Vagina (tissue), 2 donors: ENCODE results near the gene KRTAP10-6. TPM values are rescaled to one million over a fixed set of nuclear protein-coding genes. Genes with fewer than 3 reads are reported as not detected.
"Not testable (repeated sequence)": the region's sequence is repeated elsewhere in the genome, so short reads cannot be mapped to it uniquely, and the experiment has no call there.

ENCODE experiments used
- DNase-seq, 2 donors: peaks; one replicate each; pipeline ENCODE4 v3.0.0-alpha.2; 2017; ENCODE audit errors: extremely low spot score in 2 of 2
- H3K27ac ChIP-seq: fragments of 200-600 bp; sonication (generic); one replicate; pipeline ENCODE4 v1.5.1; 2019
- H3K27me3 ChIP-seq: fragments of 200-600 bp; sonication (generic); one replicate; pipeline ENCODE4 v1.5.1; 2019
- H3K36me3 ChIP-seq, 2 donors: fragments of 200-600 bp; sonication (generic); one replicate each; pipeline ENCODE4 v1.5.1; 2017 to 2019
- H3K4me1 ChIP-seq: fragments of 200-600 bp; sonication (generic); one replicate; pipeline ENCODE4 v1.5.1; 2019
- H3K4me3 ChIP-seq, 2 donors: fragments of 200-600 bp; sonication (generic); 1 replicate in 1 of 2; 2 replicates in 1 of 2; pipeline ENCODE4 v1.5.1; 2016 to 2019
- H3K9me3 ChIP-seq: fragments of 200-600 bp; sonication (generic); one replicate; pipeline ENCODE4 v1.5.1; 2019
- POLR2A ChIP-seq, 2 donors: fragments of 450-650 bp; IDR thresholded peaks; one replicate each; pipeline ENCODE4 v1.6.1; 2017; ENCODE audit warnings: antibody characterized with exemption in 2 of 2, mild to moderate bottlenecking in 2 of 2, moderate library complexity in 2 of 2
- POLR2AphosphoS5 ChIP-seq, 2 donors: sonication (generic); formaldehyde crosslinking; IDR thresholded peaks; one replicate each; pipeline ENCODE4 v1.9.0; 2017; ENCODE audit warnings: antibody characterized with exemption in 2 of 2, mild to moderate bottlenecking in 2 of 2, low read depth in 1 of 2; ENCODE audit not compliant: insufficient read depth in 1 of 2
- intact Hi-C: fragments of 100-400 bp; cut with DNase I; formaldehyde crosslinking; loops from one replicate; pipeline ENCODE4 v1.15.1; 2023
- total RNA-seq: library from RNA; depleted of rRNA; stranded (reverse); fragments of >200 nt; gene quantifications from one replicate; pipeline ENCODE4 v1.2.3, GENCODE V29; 2016
- TF ChIP-seq, protein P1 (sequence below), 3 experiments: fragments of 450-650 bp in 2 of 3; fragments of 200-600 bp in 1 of 3; sonication (generic) in 1 of 3; IDR thresholded peaks; one replicate each; pipeline ENCODE4 v1.5.1; 2017 to 2019; ENCODE audit warnings: antibody characterized with exemption in 3 of 3, mild to moderate bottlenecking in 2 of 3, moderate library complexity in 2 of 3

KRTAP10-6 gene
- total RNA-seq, 1 donor from 2014 or later: not detected

DNA sequence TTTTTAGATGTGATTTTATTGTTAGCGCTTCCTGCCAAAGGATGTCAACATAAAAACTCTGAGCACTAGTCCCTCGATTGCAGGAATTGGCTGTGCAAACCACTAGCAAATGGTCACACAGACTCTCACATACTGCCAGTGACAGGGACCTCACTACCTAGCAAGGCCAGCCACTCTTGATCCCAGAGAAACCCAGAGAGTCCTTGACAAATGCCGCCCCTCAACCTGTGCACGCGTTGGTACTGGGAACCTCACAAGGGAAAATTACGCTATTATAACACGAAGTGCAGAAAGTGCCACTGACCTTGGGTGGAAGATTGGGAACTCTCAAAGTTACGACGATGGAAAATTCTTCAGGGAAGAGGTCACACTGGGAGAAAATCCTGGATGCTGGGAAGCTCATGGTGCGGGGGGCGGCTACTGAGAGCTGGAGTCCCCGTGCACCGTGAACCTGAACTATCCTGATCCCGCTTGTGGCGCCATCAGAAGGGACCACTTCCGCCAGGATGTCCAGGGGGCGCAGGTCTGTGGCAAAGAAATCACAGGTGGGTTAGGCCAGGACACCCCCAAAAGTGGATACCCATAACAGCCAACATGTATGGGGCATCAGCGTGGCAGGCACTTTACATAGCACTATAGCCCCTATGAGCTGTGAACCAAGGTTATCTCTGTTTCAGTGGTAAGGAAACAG, 24.7 kb downstream of the KRTAP10-6 start:
- TF ChIP-seq POLR2A (IDR thresholded peaks at IDR 0.05) (no peak), POLR2AphosphoS5 (IDR thresholded peaks at IDR 0.05; ENCODE audit: insufficient read depth in 1 of 2, low read depth in 1 of 2) (no peak)
- TF ChIP-seq, protein P1, sequence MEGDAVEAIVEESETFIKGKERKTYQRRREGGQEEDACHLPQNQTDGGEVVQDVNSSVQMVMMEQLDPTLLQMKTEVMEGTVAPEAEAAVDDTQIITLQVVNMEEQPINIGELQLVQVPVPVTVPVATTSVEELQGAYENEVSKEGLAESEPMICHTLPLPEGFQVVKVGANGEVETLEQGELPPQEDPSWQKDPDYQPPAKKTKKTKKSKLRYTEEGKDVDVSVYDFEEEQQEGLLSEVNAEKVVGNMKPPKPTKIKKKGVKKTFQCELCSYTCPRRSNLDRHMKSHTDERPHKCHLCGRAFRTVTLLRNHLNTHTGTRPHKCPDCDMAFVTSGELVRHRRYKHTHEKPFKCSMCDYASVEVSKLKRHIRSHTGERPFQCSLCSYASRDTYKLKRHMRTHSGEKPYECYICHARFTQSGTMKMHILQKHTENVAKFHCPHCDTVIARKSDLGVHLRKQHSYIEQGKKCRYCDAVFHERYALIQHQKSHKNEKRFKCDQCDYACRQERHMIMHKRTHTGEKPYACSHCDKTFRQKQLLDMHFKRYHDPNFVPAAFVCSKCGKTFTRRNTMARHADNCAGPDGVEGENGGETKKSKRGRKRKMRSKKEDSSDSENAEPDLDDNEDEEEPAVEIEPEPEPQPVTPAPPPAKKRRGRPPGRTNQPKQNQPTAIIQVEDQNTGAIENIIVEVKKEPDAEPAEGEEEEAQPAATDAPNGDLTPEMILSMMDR (IDR thresholded peaks at IDR 0.05): no peak
- no peaks in the 10 kb centered on the region for H3K27me3 ChIP-seq
- DNase-seq: peak; percentile 61 to 62
- no peak overlapping the region for H3K27ac ChIP-seq
- no peaks in the 10 kb centered on the region for H3K36me3 ChIP-seq
- H3K9me3 ChIP-seq: no peaks in the 10 kb centered on the region
- intact Hi-C loops: no loop called here
- no peak overlapping the region for H3K4me3 ChIP-seq
- H3K4me1 ChIP-seq: no peaks in the 10 kb centered on the region

DNA sequence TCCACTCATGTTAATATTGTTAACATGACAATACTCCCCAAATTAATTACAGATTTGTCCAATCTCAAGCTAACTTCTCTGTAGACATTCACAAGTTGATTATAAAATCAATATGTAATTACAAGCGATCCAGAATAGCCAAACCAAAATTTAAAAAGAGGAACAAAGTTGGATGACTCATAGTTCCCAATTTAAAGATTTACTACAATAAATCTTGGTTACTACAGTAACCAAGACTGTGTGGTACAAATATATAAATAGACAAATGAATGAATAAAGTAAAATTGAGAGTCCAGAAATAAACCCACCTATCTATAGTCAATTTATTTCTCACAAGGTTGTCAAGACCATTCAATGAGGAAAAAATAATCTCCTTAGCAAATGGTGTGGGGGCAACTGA, 25.9 kb downstream of the KRTAP10-6 start:
- H3K36me3 ChIP-seq: no peaks in the 10 kb centered on the region
- H3K4me1 ChIP-seq: no peaks in the 10 kb centered on the region
- no peak for DNase-seq
- TF ChIP-seq POLR2A (IDR thresholded peaks at IDR 0.05): no peak
- no peak overlapping the region for H3K4me3 ChIP-seq
- no peak overlapping the region for H3K27ac ChIP-seq
- no peaks in the 10 kb centered on the region for H3K27me3 ChIP-seq
- no peaks in the 10 kb centered on the region for H3K9me3 ChIP-seq
- intact Hi-C loops: no loop called here

DNA sequence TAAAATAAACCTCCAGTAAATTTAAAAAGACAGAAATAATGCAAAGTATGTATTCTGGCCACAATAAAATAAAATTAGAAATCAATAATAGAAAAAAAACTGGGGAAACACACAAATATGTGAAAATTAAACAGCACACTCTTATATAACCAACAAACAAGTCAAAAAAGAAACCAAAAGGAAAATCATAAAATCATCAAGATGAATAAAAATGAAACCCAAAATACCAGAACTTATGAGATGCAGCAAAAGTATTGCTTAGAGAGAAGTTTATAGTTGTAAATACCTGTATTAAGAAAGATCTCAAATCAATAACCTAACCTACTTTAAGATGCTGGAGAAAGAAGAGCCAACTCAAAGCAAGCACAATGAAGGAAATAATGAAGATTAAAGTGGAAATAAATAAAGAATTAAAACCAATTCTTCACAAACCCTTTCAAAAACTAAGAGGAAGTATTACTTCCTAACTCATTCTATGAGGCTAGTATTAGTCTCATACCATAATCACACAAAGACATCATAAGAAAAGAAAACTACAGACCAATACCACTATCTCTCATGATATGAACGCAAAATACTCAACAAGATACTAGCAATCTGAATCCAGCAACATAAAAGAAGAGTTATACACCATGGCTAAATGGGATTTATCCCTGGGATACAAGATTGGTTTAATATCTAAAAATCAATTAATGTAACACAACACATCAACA, 27.3 kb downstream of the KRTAP10-6 start:
- Histone ChIP-seq H3K36me3 (no peaks in the 10 kb centered on the region), H3K27ac (no peak overlapping the region), H3K4me1 (no peaks in the 10 kb centered on the region), H3K27me3 (no peaks in the 10 kb centered on the region), H3K9me3 (no peaks in the 10 kb centered on the region), H3K4me3 (no peak overlapping the region)
- DNase-seq: no peak
- intact Hi-C loops: no loop called here
- TF ChIP-seq POLR2AphosphoS5 (IDR thresholded peaks at IDR 0.05; ENCODE audit: insufficient read depth in 1 of 2, low read depth in 1 of 2) (no peak), POLR2A (IDR thresholded peaks at IDR 0.05) (no peak)
- TF ChIP-seq, protein P1 (IDR thresholded peaks at IDR 0.05): no peak

DNA sequence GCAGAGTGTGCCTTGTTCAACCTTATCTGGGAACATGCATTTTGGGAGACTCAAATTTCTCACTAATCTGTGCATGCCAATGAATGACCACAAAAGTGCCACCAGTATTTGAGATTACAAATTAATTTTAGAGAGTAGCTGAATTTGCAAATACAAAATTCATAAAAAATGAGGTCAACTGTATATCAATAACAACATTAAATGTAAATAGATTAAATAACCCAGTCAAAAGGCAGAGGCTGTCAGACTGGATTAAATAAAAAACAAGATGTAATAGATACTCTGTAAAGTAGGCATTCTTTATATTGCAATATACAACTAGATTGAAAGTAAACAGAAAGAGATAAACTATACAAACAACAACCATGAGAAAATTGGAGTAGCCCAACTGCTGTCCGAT, 28.2 kb downstream of the KRTAP10-6 start:
- Histone ChIP-seq H3K36me3 (no peaks in the 10 kb centered on the region), H3K27ac (no peak overlapping the region), H3K4me3 (no peak overlapping the region), H3K9me3 (no peaks in the 10 kb centered on the region), H3K27me3 (no peaks in the 10 kb centered on the region), H3K4me1 (no peaks in the 10 kb centered on the region)
- intact Hi-C loops: no loop called here
- no peak for TF ChIP-seq POLR2AphosphoS5 (IDR thresholded peaks at IDR 0.05; ENCODE audit: insufficient read depth in 1 of 2, low read depth in 1 of 2)
- TF ChIP-seq POLR2A (IDR thresholded peaks at IDR 0.05): no peak
- TF ChIP-seq, protein P1 (IDR thresholded peaks at IDR 0.05): no peak
- no peak for DNase-seq

DNA sequence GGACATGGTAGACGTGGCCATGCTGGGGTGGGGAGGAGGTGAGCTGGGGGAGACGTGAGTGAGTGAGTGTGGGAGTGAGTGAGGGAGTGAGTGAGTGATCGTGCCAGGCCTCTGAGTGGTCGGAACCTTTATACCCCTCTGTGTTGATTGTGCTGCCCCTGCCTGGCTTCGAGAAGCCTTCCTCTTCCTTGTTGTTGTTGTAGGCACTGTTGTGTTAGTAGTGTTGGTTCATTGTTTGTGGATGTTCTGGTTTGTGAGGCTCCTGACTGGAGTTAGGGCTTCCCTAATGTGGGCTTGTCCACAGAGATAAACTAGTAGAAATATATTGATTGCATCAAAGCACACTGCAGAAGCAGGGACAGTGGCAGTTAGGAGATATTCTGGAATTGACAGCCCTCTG, 33.6 kb downstream of the KRTAP10-6 start, which contains the start of gene KRTAP10-3:
KRTAP10-3 (minus strand) TSS at position 101 of the 400 bp plus-strand sequence; CDS start at position 21, 80 bp downstream.
- no peak within 1 kb of the TSS for H3K4me3 ChIP-seq
- no peaks in the 10 kb centered on the region for H3K4me1 ChIP-seq
- H3K36me3 ChIP-seq: no peaks in the 10 kb centered on the region
- intact Hi-C loops: no loop called here
- no peaks in the 10 kb centered on the region for H3K27me3 ChIP-seq
- TF ChIP-seq, protein P1 (IDR thresholded peaks at IDR 0.05): no peak
- TF ChIP-seq POLR2A (IDR thresholded peaks at IDR 0.05) (no peak), POLR2AphosphoS5 (IDR thresholded peaks at IDR 0.05; ENCODE audit: insufficient read depth in 1 of 2, low read depth in 1 of 2) (no peak)
- no peak within 1 kb of the TSS for H3K27ac ChIP-seq
- no peaks in the 10 kb centered on the region for H3K9me3 ChIP-seq
- peak in 1 of 2 donors; percentile 75 for DNase-seq

DNA sequence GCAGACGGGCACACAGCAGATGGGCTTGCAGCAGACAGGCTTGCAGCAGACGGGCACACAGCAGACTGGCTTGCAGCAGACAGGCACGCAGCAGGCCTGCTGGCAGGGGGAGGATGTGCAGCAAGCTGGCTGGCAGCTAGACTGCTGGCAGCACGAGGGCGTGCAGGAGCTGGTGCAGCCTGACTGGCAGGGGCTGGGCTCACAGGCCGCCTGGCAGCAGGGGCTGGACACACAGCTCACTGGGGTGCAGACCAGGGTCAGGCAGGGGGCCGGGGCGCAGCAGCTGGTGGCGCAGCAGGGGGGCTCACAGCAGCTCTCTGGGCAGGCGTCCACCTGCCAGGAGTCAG, 34.0 kb downstream of the KRTAP10-6 start:
- H3K36me3 ChIP-seq, H3K27ac ChIP-seq, H3K4me1 ChIP-seq, H3K27me3 ChIP-seq, H3K4me3 ChIP-seq, intact Hi-C loops, H3K9me3 ChIP-seq: not testable (repeated sequence)
- peak in 1 of 2 donors; percentile 40 for DNase-seq
